SW480 (cell line): Measurements from ENCODE around the gene NECTIN2.

ENCODE experiments used
- DNase-seq: peaks from one replicate; pipeline ENCODE4 v3.0.0-alpha.2; 2016; ENCODE audit warnings: low spot score

NECTIN2 gene

DNA sequence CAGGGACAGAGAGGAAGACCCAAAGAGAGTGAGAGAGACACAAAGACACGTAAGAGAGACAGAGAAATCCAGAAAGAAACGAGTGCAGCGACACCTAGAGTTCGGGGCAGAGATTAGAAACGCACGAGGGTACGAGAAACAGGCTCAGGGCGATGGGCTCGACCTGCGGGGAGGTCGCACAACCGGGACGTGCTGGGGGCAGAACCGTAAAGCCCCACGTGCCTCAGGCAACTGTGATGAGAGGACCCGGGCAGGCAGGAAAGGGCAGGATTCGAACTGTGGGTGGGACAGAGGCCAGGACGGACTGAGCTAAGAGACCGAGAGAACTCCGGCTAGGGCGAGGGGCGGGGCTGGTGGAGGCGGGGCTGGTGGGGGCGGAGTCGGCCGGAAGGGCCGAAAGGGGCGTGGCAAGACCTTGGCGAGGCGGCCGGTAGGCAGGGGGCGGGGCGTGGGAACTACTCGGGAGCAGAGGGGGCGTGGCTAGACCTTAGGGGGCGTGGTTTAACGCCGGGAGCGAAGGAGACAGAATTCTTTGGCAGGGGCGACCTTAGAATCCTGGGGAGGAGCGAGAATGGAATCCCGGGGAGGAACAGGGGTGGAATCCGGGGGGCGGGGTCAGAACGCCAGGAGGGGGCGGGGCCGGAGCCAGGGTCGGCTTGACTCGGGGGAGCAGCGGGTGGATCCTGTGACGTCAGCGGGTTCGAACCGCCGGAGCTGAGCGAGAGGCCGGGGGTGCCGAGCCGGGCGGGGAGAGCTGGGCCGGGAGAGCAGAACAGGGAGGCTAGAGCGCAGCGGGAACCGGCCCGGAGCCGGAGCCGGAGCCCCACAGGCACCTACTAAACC lies at the start of gene NECTIN2:
TSS of gene NECTIN2 (plus strand) at position 686 of the 843 bp plus-strand sequence. CDS start 229 bp downstream, outside the sequence.
- peak; percentile 95 for DNase-seq

DNA sequence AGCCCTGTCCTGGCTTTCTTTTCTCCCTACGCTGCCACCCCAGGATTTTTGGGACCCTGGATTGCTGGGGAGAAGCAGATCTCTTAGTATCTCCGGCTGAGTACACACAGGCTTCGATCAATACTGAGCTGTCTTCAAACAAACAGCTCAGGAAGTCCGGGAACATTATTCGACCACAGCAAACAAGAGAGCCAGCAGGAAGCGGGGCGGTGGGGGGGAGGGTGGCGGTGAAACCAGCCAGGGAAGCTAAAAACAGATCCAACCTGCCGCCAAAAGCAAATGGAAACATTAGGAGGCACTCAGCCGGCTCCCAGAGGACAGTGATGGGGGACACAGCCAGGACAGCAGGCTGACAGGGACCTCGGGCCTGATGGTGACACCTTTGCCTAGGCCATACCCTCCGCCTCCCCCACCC lies 49.4 kb upstream of the NECTIN2 start:
- DNase-seq: peak; percentile 84

DNA sequence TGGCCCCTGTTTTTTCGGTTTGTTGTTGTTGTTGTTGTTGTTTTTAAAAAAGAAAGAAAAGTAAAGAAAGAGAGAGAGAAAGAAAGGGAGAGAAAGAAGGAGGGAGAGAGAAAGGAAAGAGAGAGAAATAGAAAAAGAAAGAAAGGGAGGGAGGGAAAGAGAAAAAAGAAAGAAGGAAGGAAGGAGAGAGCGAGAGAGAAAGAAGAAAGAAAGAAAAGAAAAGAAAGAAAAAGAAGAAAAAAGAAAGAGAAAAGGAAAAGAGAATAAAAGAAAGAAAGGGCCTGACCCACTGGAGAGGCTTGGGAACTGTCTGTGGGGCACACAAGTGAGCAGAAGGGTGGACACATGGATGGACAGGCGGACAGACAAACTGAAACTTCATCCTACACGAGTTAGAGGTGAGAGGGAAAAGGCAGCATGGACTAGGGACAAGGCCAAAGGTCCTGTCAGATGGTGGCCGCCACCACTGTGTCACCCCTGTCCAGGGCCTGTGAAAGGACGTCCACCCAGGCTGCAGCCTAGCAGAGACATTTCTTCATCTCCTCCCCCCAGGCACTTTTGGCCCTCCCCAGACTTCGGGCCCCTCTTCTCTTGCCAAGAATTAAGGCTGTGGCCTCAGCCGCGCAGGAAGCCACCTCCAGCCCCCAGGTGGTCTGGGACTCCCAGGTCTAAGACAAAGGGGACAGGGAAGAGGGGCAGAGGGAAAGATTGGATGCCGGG lies 46.3 kb upstream of the NECTIN2 start:
- no peak for DNase-seq

DNA sequence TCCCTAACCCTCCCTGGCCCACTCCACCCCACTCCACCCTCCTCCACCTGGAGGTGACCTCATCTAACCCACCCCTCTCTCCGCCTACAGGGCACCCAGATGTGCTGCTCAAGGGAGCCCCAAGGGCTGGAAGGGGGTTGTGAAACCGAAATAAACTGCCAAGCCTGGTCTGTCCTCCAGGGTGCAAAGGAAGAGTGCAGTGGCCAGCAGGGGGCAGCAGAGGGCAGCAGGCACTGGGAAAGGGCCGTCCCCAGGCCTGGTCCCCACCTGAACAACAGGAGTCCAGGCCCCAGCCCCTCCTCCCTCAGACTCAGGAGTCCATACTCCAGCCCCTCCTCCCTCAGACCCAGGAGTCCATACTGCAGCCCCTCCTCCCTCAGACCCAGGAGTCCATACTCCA lies 45.6 kb upstream of the NECTIN2 start:
- peak; percentile 72 for DNase-seq

DNA sequence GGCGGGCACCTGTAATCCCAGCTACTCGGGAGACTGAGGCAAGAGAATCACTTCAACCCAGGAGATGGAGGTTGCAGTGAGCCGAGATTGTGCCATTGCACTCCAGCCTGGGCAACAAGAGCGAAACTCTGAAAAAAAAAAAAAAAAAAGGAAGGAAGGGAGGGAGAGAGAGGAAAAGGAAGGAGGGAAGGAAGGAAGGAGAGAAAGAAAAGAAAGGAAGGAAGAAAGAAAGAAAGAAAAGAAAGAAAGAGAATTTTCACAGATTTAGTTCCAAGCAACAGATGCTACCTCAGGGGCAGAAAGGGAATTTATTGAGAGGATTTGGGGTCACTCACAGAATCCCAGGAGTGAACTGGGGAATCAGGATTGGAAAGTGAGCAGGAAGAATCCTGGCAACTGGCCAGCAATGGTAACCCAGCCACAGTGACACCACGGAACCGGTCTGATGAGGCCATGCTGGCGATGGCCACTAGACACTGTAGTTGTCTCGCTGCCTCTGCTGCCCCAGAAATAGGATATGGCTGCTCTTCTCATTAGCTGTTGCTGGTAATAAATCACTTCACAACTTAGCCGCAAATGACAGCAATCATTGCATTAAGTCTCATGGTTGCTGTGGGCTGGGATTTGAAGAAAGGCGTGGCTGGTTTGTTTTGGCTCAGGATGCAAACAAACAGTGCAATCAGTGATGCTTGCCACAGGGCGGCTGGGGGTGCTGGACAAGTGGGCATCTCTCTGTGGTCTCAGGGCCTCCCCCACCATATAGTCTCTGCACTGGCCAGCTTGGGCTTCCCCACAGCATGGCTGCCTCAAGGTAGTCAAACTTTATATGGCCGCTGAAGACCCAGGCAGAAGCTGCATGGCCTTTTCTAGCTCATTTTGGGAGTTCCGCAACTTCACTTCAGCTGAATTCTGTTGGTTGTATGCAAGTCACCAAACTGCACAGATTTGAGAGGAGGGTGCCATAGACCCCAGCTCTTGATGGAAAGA lies 42.4 kb upstream of the NECTIN2 start:
- peak; percentile 51 for DNase-seq

DNA sequence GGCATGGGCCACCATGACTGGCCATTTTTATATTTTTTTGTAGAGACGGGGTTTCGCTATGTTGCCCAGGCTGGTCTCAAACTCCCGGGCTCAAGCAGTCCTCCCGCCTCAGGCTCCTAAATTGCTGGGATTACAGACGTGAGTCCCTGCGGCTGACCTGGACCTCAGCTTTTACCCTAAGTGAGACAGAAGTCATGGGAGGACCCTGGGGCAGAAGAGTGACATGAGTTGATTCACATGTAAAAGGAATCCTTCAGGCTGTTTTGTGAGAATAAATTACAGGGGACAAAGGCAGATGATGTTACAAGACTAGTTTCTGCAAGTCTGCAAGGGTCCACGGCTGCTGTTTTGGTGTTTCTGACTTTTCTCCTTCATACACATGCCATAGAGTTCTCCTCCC lies 39.8 kb upstream of the NECTIN2 start:
- DNase-seq: no peak

DNA sequence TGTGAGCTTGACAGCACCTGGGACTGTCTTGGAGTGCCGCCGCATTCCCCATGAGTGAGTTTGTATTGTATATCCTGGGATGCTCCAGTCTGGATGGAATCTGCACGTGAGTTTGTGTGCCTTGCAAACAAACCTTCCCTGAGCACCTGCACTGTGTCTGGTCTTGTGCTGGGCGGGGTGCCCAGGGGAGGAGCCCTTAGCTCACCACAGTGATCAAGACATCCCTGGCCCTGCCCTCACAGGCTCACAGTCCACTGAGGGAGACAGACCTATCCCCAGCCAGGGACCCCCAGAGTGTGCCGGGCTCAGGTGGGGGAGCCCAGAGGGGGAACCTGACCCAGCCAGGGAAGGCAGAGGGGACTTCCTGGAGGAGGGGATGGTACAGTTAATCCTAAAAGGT lies 38.9 kb upstream of the NECTIN2 start:
- DNase-seq: peak; percentile 79

DNA sequence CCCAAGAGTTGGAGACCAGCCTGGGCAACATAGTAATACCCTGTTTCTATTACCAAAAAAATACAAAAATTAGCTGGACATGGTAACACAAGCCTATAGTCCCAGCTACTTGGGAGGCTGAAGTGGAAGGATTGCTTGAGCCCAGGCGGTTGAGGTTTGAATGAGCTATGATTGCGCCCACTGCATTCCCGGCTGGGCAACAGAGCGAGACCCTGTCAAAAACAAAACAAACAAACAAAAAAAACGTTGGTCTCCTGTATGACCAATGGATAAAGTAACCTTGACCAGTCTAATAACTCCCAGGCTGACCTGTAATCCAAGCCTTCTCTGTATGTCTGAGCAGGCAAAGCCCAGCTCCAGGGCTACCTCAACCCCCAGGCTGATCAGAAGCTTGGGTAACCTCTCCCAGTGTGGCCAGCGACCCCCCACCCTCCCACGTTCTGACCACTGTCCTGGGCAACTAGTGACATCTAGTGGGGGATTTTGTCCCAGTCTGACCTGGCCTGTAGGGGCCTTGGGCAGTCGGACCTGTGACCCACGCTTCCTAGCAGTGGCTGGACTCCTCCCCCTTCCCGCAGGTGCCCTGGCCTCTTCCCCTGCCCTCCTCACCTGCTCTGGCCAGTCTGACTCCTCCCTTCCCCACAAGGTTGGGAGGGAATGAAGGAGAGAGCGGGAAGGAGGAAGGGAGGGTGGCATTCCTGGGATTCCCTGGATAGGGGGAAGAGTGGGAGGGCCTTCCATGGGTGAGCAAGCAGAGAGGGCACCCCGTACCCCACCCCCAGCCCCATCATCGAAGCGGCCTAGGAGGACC lies 38.2 kb upstream of the NECTIN2 start:
- peak; percentile 88 for DNase-seq

DNA sequence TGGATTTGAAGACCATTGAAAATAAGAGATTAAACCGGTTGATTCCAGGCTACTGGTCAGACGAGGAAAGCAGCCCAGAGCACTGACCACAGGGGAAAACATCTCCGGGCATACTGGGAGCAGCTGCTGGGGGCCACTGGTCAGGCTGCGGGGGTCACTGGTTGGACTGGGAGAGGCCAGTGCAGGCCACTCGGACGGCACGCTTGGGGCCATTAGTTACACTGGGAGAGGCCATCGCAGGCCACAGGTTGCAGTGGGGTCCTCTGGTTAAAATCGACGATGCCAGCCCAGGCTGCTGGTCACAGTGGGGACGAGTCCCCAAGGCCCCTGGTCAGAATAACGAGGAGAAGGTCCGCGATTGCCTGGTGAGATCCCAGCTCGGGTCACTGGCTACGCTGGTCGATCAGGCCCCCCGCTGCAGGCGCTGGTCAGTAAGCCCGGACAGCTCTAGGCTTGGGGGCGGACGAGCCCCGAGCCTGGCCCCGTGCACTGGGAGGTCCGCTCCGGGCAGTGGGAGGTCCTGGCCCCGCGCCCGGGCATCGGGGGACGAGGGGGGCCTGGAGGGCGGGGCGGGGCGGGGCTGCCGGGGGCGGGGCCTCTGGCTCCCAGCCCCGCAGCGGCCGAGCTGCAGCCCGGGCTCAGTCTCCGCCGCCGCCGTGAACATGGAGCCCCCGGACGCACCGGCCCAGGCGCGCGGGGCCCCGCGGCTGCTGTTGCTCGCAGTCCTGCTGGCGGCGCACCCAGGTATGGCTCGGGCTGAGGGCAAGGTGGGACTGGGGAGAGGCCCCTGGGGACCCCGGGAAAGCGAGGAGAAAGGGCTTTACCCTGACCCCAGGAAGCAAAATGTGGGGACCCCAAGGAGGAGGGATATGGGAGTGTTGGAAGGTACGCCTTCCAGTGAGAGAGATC lies 37.4 kb upstream of the NECTIN2 start, which contains the start of gene BCAM:
TSS of gene BCAM (plus strand) at position 641 of the 909 bp plus-strand sequence. CDS start at position 663, 22 bp downstream.
- peak; percentile 41 for DNase-seq

DNA sequence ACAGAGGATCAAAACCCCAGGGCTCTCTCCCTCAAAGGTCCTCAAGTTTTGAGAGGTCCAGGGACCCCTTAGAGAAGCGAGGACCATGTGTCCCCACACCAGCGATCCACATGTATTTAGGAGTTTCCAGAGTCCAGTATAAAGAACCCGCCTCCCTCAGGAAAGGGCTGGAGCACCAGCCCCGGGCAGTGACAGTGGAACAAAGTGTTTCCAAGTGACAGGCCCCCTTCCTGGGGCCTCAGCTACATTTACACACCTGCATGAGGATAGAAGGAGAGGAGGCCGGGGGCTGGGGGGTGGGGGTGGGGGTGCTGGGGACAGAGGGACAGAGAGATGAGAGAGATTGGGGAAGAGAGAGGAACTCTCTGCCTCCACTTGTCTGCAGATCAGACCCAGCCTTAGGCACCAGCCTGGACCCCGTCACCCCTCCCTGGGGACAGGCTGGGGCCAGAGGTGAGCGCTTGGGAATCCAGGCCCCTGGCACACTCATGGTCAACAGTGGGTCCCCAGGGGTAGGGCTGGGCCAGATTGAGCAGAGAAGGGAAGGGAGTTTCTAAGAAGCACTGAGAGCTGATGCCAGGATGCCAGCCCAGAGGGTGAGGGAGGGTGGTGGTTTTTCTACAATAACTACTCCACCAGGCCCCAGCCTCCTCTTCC lies 36.4 kb upstream of the NECTIN2 start:
- DNase-seq: no peak

DNA sequence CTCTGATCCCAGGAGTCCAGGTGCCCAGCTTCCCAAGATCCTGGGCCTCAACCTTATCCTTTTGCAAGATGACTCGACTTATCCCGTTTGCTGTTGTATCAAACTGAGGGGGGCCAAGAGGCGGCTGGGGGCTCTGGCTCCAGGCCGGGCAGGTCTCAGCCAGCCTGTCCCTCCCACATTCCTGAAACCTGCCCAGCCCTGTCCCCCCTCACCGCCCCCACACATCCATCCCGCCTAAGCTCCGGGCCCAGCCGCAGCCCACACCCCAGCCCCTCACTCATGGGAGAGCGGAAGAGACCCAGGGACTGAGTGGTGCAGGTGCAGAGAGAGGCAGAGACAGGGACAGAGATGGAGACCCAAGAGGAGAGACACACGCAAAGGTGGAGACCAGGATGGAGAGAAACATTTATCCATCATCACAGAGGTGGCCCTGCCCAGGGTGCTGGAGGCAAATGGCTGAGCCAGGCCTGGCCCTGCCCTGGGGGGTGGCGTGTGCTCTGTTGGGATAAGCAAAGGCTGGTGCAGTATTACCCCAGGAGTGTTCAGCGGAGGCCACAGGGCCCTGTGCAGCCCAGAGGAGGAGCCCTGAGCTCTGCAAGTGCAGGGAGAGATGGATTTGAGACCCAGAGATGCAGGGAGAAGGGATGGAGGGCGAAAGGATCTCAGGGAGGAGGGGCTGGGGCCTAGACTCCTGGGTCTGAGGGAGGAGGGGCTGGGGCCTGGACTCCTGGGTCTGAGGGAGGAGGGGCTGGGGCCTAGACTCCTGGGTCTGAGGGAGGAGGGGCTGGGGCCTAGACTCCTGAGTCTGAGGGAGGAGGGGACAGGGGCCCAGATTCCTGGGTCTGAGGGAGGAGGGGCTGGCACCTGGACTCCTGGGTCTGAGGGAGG lies 35.6 kb upstream of the NECTIN2 start:
- no peak for DNase-seq

DNA sequence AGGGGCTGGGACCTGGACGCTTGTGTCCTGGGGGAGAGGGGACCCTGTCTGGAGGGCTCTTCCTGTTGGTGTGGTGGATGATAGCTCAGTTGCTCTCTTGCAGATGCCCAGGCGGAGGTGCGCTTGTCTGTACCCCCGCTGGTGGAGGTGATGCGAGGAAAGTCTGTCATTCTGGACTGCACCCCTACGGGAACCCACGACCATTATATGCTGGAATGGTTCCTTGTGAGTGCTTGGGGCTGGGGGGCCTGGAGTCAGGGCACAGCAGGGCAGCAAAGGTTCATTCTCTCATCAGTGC lies 35.0 kb upstream of the NECTIN2 start:
- DNase-seq: no peak

DNA sequence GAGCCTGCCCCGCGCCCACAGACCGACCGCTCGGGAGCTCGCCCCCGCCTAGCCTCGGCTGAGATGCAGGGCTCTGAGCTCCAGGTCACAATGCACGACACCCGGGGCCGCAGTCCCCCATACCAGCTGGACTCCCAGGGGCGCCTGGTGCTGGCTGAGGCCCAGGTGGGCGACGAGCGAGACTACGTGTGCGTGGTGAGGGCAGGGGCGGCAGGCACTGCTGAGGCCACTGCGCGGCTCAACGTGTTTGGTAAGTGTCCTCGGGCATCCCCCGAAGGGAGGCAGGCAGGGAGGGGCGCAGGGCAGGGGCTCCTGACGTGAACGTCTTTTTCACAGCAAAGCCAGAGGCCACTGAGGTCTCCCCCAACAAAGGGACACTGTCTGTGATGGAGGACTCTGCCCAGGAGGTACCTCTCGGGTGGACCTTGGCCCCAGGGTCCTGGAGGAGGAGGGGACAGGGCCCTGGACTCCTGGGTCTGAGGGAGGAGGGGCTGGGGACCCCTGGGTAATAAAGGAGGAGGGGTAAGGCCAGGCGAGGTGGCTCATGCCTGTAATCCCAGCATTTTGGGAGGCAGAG lies 33.9 kb upstream of the NECTIN2 start:
- no peak for DNase-seq

DNA sequence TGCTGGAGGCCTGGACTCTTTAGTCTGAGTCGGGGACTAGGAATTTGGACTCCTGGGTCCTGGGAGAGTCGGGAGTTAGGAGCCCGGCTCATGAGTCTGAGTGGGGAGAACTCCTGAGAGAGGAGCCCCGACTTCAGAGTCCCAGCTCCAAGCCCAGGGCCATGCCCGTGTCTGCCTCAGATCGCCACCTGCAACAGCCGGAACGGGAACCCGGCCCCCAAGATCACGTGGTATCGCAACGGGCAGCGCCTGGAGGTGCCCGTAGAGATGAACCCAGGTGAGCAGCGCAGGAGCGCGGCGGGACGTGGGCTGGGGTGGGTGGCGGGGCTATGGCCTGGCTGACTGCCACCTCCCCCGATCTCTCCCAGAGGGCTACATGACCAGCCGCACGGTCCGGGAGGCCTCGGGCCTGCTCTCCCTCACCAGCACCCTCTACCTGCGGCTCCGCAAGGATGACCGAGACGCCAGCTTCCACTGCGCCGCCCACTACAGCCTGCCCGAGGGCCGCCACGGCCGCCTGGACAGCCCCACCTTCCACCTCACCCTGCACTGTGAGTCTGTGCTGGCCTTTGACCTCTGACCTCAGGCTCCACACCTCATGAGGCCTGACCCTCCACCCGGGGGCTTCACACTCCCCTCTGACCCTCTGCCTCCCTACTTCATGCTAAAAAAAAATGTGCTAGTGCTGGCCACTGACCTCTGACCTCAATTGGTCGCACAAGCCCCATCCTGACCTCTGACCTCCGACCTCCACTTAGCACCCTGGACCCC lies 32.8 kb upstream of the NECTIN2 start:
- no peak for DNase-seq

DNA sequence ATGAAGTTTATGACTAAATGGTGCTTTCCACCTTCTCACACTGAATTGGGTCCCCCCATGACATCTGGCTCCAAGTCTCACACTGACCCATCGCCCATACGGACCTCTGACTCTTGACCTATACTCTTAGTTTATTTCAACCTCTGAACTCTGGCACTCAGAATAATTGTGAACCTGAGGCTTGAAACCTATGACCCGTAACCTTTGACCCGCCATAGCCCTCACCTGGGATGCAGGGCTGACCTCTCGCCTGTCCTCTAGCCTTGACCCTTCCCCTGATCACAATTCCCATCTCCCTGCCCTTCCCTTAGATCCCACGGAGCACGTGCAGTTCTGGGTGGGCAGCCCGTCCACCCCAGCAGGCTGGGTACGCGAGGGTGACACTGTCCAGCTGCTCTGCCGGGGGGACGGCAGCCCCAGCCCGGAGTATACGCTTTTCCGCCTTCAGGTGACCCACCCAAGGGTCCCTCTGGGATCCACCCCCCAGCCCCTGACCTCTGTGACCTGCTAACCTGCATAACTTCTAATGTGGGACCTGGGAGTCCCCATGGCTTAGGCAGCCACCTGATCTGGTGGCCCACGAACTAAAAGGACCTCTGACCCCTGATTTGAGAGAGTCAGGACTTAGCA lies 32.1 kb upstream of the NECTIN2 start:
- no peak for DNase-seq

DNA sequence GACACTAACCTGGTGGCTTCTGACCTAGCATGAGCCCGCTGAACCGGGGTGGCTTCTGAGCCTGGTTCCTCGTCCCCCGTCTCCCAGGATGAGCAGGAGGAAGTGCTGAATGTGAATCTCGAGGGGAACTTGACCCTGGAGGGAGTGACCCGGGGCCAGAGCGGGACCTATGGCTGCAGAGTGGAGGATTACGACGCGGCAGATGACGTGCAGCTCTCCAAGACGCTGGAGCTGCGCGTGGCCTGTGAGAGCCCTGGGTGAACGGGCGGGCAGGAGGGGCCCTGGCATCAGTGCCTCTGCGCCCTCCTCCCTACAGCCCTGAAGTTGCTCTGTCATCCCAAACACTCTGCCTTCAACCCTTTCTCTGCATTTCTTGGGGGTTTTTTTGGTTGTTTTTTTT lies 31.6 kb upstream of the NECTIN2 start:
- no peak for DNase-seq

DNA sequence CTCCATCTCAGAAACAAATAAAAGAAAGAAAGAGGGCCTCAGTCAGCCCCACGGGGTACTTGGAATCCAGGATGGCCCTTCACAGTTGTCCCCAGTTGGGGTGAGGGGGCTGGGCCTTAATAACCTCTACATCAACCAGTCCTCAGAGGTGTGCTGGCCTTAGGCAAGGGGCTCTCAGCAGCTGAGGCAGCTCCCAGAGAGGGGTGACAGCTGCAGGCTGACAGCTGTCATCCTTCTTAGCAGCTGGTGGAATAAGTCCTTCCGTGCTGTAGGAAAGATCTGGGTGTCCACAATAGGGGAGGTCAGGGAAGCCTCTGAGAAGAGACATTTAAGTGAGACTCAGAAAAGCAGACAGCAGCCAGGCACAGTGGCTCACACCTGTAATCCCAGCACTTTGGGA lies 29.8 kb upstream of the NECTIN2 start:
- DNase-seq: no peak
